ENCODE results near the gene AFF4. TPM values are rescaled to one million over a fixed set of nuclear protein-coding genes. Genes with fewer than 3 reads are reported as not detected.
A peak's percentile ranks its signal among the peaks of the same experiment; 100 is the strongest.

Gene AFF4
- total RNA-seq, 1 experiment from 2014 or later = 40.5 TPM

GRCh38 chr5:132907161-132907560 is 56.3 kb downstream of the AFF4 start:
- in situ Hi-C loops (cut with HindIII; ENCODE audit: low pct_unique_long_range_greater_than_20kb, low sequenced_read_pairs) = no loop called here
- DNase-seq (ENCODE audit: low read depth, low spot score) = no peak

GRCh38 chr5:132905938-132906337 is 57.5 kb downstream of the AFF4 start:
- no peak for DNase-seq (ENCODE audit: low read depth, low spot score)

GRCh38 chr5:132901730-132902129 is 61.7 kb downstream of the AFF4 start:
- in situ Hi-C loops (cut with HindIII; ENCODE audit: low pct_unique_long_range_greater_than_20kb, low sequenced_read_pairs) = no loop called here
- DNase-seq (ENCODE audit: low read depth, low spot score) = no peak

More at GRCh38 chr5:132905938-132906337, 57.5 kb downstream of the AFF4 start:
- in situ Hi-C loops (cut with HindIII; ENCODE audit: low pct_unique_long_range_greater_than_20kb, low sequenced_read_pairs) = no loop called here

- DNase-seq (ENCODE audit: low read depth, low spot score) = no peak
- in situ Hi-C loops (cut with HindIII; ENCODE audit: low pct_unique_long_range_greater_than_20kb, low sequenced_read_pairs) = no loop called here
Measured at GRCh38 chr5:132901036-132901435, 62.4 kb downstream of the AFF4 start.

GRCh38 chr5:132898094-132898493 is 65.3 kb downstream of the AFF4 start:
- in situ Hi-C loops (cut with HindIII; ENCODE audit: low pct_unique_long_range_greater_than_20kb, low sequenced_read_pairs) = no loop called here
- no peak for DNase-seq (ENCODE audit: low read depth, low spot score)

- in situ Hi-C loops (cut with HindIII; ENCODE audit: low pct_unique_long_range_greater_than_20kb, low sequenced_read_pairs) = no loop called here
- no peak for DNase-seq (ENCODE audit: low read depth, low spot score)
Measured at GRCh38 chr5:132896685-132897084, 66.7 kb downstream of the AFF4 start.

GRCh38 chr5:132895719-132896305 is 67.6 kb downstream of the AFF4 start:
- in situ Hi-C loops (cut with HindIII; ENCODE audit: low pct_unique_long_range_greater_than_20kb, low sequenced_read_pairs) = no loop called here
- no peak for DNase-seq (ENCODE audit: low read depth, low spot score)

GRCh38 chr5:132890817-132891216 is 72.6 kb downstream of the AFF4 start:
- no peak for DNase-seq (ENCODE audit: low read depth, low spot score)
- in situ Hi-C loops (cut with HindIII; ENCODE audit: low pct_unique_long_range_greater_than_20kb, low sequenced_read_pairs) = no loop called here

- in situ Hi-C loops (cut with HindIII; ENCODE audit: low pct_unique_long_range_greater_than_20kb, low sequenced_read_pairs) = no loop called here
- DNase-seq (ENCODE audit: low read depth, low spot score) = no peak
Measured at GRCh38 chr5:132889501-132889900, 73.9 kb downstream of the AFF4 start.

GRCh38 chr5:132887283-132887682 is 76.2 kb downstream of the AFF4 start:
- in situ Hi-C loops (cut with HindIII; ENCODE audit: low pct_unique_long_range_greater_than_20kb, low sequenced_read_pairs) = no loop called here
- peak; percentile 54 for DNase-seq (ENCODE audit: low read depth, low spot score)

- peak; percentile 87 for DNase-seq (ENCODE audit: low read depth, low spot score)
- in situ Hi-C loops (cut with HindIII; ENCODE audit: low pct_unique_long_range_greater_than_20kb, low sequenced_read_pairs) = no loop called here
Measured at GRCh38 chr5:132886064-132886823, 77.2 kb downstream of the AFF4 start.

- in situ Hi-C loops (cut with HindIII; ENCODE audit: low pct_unique_long_range_greater_than_20kb, low sequenced_read_pairs) = no loop called here
- peak; percentile 33 for DNase-seq (ENCODE audit: low read depth, low spot score)
Measured at GRCh38 chr5:132884548-132884947, 78.9 kb downstream of the AFF4 start.

GRCh38 chr5:132883261-132883834 is 80.1 kb downstream of the AFF4 start:
- in situ Hi-C loops (cut with HindIII; ENCODE audit: low pct_unique_long_range_greater_than_20kb, low sequenced_read_pairs) = no loop called here

GRCh38 chr5:132877938-132878337 is 85.5 kb downstream of the AFF4 start:
- in situ Hi-C loops (cut with HindIII; ENCODE audit: low pct_unique_long_range_greater_than_20kb, low sequenced_read_pairs) = no loop called here
- no peak for DNase-seq (ENCODE audit: low read depth, low spot score)

More at GRCh38 chr5:132883261-132883834, 80.1 kb downstream of the AFF4 start:
- DNase-seq (ENCODE audit: low read depth, low spot score) = peak; percentile 83

- in situ Hi-C loops (cut with HindIII; ENCODE audit: low pct_unique_long_range_greater_than_20kb, low sequenced_read_pairs) = no loop called here
- DNase-seq (ENCODE audit: low read depth, low spot score) = no peak
Measured at GRCh38 chr5:132877466-132877865, 86.0 kb downstream of the AFF4 start.

- DNase-seq (ENCODE audit: low read depth, low spot score) = no peak
- in situ Hi-C loops (cut with HindIII; ENCODE audit: low pct_unique_long_range_greater_than_20kb, low sequenced_read_pairs) = no loop called here
Measured at GRCh38 chr5:132876020-132876759, 87.2 kb downstream of the AFF4 start.

GRCh38 chr5:132873930-132874271 is 89.5 kb downstream of the AFF4 start:
- in situ Hi-C loops (cut with HindIII; ENCODE audit: low pct_unique_long_range_greater_than_20kb, low sequenced_read_pairs) = no loop called here
- no peak for DNase-seq (ENCODE audit: low read depth, low spot score)

GRCh38 chr5:132873119-132873929 is 90.1 kb downstream of the AFF4 start, which contains the start of gene LEAP2:
TSS of gene LEAP2 (plus strand) at chr5:132873668. CDS start at chr5:132873695, 27 bp downstream.
- in situ Hi-C loops (cut with HindIII; ENCODE audit: low pct_unique_long_range_greater_than_20kb, low sequenced_read_pairs) = no loop called here
- DNase-seq (ENCODE audit: low read depth, low spot score) = no peak
